Neuron (in vitro differentiated cells): ENCODE results near the gene PIK3AP1.
"Not testable (repeated sequence)": the region's sequence is repeated elsewhere in the genome, so short reads cannot be mapped to it uniquely, and the experiment has no call there.

Experiments
- H2AFZ ChIP-seq: one replicate; pipeline ENCODE4 v1.6.1; 2013; ENCODE audit warnings: low read depth, mild to moderate bottlenecking, inconsistent platforms, low read length, moderate library complexity
- H3K27me3 ChIP-seq: one replicate; pipeline ENCODE4 v1.6.1; 2013; ENCODE audit warnings: low read length; ENCODE audit not compliant: insufficient read depth
- H3K36me3 ChIP-seq: one replicate; pipeline ENCODE4 v1.6.1; 2013; ENCODE audit warnings: low read length; ENCODE audit not compliant: insufficient read depth
- H3K4me1 ChIP-seq: one replicate; pipeline ENCODE4 v1.6.1; 2013; ENCODE audit warnings: low read length; ENCODE audit not compliant: insufficient read depth
- H3K4me3 ChIP-seq: 2 replicates; pipeline ENCODE4 v1.5.1; 2013; ENCODE audit warnings: mild to moderate bottlenecking, low read length, moderate library complexity
- H3K9me3 ChIP-seq: one replicate; pipeline ENCODE4 v1.6.1; 2013; ENCODE audit warnings: low read length

Gene PIK3AP1

GRCh38 chr10:96700374-96701099 is 19.8 kb downstream of the PIK3AP1 start:
- H2AFZ ChIP-seq, result no peak overlapping the region
- peaks cover 10% of the 10 kb centered on the region for H3K27me3 ChIP-seq
- no peaks in the 10 kb centered on the region for H3K9me3 ChIP-seq
- H3K4me3 ChIP-seq, result no peak overlapping the region
- no peaks in the 10 kb centered on the region for H3K36me3 ChIP-seq
- H3K4me1 ChIP-seq, result no peaks in the 10 kb centered on the region

- H3K27me3 ChIP-seq, result peaks cover 10% of the 10 kb centered on the region
Observed at GRCh38 chr10:96699613-96700012, 20.7 kb downstream of the PIK3AP1 start.

GRCh38 chr10:96698305-96698704 is 22.0 kb downstream of the PIK3AP1 start:
- not testable (repeated sequence) for H3K4me3 ChIP-seq, H2AFZ ChIP-seq, H3K9me3 ChIP-seq, H3K36me3 ChIP-seq, H3K4me1 ChIP-seq, H3K27me3 ChIP-seq

More at GRCh38 chr10:96699613-96700012, 20.7 kb downstream of the PIK3AP1 start:
- Histone ChIP-seq H3K4me1 (no peaks in the 10 kb centered on the region), H3K36me3 (no peaks in the 10 kb centered on the region), H3K9me3 (no peaks in the 10 kb centered on the region), H3K4me3 (no peak overlapping the region), H2AFZ (no peak overlapping the region)

GRCh38 chr10:96697438-96697837 is 22.9 kb downstream of the PIK3AP1 start:
- Histone ChIP-seq H3K36me3 (no peaks in the 10 kb centered on the region), H2AFZ (no peak overlapping the region), H3K4me1 (no peaks in the 10 kb centered on the region), H3K9me3 (no peaks in the 10 kb centered on the region), H3K4me3 (no peak overlapping the region), H3K27me3 (peaks cover 10% of the 10 kb centered on the region)

- no peaks in the 10 kb centered on the region for H3K4me1 ChIP-seq
- H2AFZ ChIP-seq, result no peak overlapping the region
- H3K36me3 ChIP-seq, result no peaks in the 10 kb centered on the region
- H3K27me3 ChIP-seq, result peaks cover 10% of the 10 kb centered on the region
- H3K9me3 ChIP-seq, result no peaks in the 10 kb centered on the region
- no peak overlapping the region for H3K4me3 ChIP-seq
Observed at GRCh38 chr10:96696845-96697425, 23.4 kb downstream of the PIK3AP1 start.

GRCh38 chr10:96695975-96696634 is 24.2 kb downstream of the PIK3AP1 start:
- H3K27me3 ChIP-seq, result peaks cover 10% of the 10 kb centered on the region
- H3K4me1 ChIP-seq, result no peaks in the 10 kb centered on the region
- no peak overlapping the region for H3K4me3 ChIP-seq
- no peaks in the 10 kb centered on the region for H3K9me3 ChIP-seq
- H3K36me3 ChIP-seq, result no peaks in the 10 kb centered on the region
- no peak overlapping the region for H2AFZ ChIP-seq

- Histone ChIP-seq H3K9me3 (no peaks in the 10 kb centered on the region), H3K36me3 (no peaks in the 10 kb centered on the region)
Observed at GRCh38 chr10:96695366-96695765, 24.9 kb downstream of the PIK3AP1 start.

GRCh38 chr10:96693431-96693830 is 26.9 kb downstream of the PIK3AP1 start:
- no peak overlapping the region for H3K4me3 ChIP-seq
- no peak overlapping the region for H2AFZ ChIP-seq
- no peaks in the 10 kb centered on the region for H3K4me1 ChIP-seq
- H3K9me3 ChIP-seq, result no peaks in the 10 kb centered on the region
- no peaks in the 10 kb centered on the region for H3K36me3 ChIP-seq
- peaks cover 3% of the 10 kb centered on the region for H3K27me3 ChIP-seq

More at GRCh38 chr10:96695366-96695765, 24.9 kb downstream of the PIK3AP1 start:
- Histone ChIP-seq H3K27me3 (peaks cover 7% of the 10 kb centered on the region), H2AFZ (no peak overlapping the region), H3K4me1 (no peaks in the 10 kb centered on the region), H3K4me3 (no peak overlapping the region)

GRCh38 chr10:96692427-96692826 is 27.9 kb downstream of the PIK3AP1 start:
- no peaks in the 10 kb centered on the region for H3K9me3 ChIP-seq
- H2AFZ ChIP-seq, result no peak overlapping the region
- no peaks in the 10 kb centered on the region for H3K4me1 ChIP-seq
- no peak overlapping the region for H3K4me3 ChIP-seq
- no peaks in the 10 kb centered on the region for H3K36me3 ChIP-seq
- H3K27me3 ChIP-seq, result peaks cover 3% of the 10 kb centered on the region

GRCh38 chr10:96691761-96692160 is 28.6 kb downstream of the PIK3AP1 start:
- H2AFZ ChIP-seq, result no peak overlapping the region
- H3K9me3 ChIP-seq, result no peaks in the 10 kb centered on the region
- peaks cover 3% of the 10 kb centered on the region for H3K27me3 ChIP-seq
- H3K4me1 ChIP-seq, result no peaks in the 10 kb centered on the region
- no peaks in the 10 kb centered on the region for H3K36me3 ChIP-seq
- no peak overlapping the region for H3K4me3 ChIP-seq

GRCh38 chr10:96690755-96691730 is 29.3 kb downstream of the PIK3AP1 start:
- Histone ChIP-seq H3K27me3 (no peaks in the 10 kb centered on the region), H2AFZ (no peak overlapping the region), H3K36me3 (no peaks in the 10 kb centered on the region), H3K4me3 (no peak overlapping the region), H3K4me1 (no peaks in the 10 kb centered on the region), H3K9me3 (no peaks in the 10 kb centered on the region)

- H3K9me3 ChIP-seq, result no peaks in the 10 kb centered on the region
- no peaks in the 10 kb centered on the region for H3K4me1 ChIP-seq
- H3K36me3 ChIP-seq, result no peaks in the 10 kb centered on the region
- H2AFZ ChIP-seq, result no peak overlapping the region
- H3K27me3 ChIP-seq, result no peaks in the 10 kb centered on the region
- H3K4me3 ChIP-seq, result no peak overlapping the region
Observed at GRCh38 chr10:96688789-96689188, 31.5 kb downstream of the PIK3AP1 start.
